GM06990 (cell line): ENCODE data around the gene VDAC2.

Source experiments
- DNase-seq: peaks from one replicate; pipeline ENCODE4 v3.0.0-alpha.2; 2011; ENCODE audit not compliant: insufficient read length; ENCODE audit errors: extremely low read depth
- H3K27me3 ChIP-seq: replicated peaks from 2 replicates; pipeline ENCODE4 v1.6.0; 2011; ENCODE audit warnings: low read length; ENCODE audit not compliant: control insufficient read depth, insufficient read depth
- H3K36me3 ChIP-seq: 2 replicates; pipeline ENCODE4 v1.5.1; 2011; ENCODE audit warnings: low read length; ENCODE audit not compliant: control insufficient read depth, insufficient read depth
- H3K4me3 ChIP-seq: replicated peaks from 2 replicates; pipeline ENCODE4 v1.5.1; 2011; ENCODE audit warnings: low read depth, mild to moderate bottlenecking, control low read depth, low read length
- CTCF ChIP-seq: IDR thresholded peaks from 2 replicates; pipeline ENCODE4 v1.5.1; 2011; ENCODE audit warnings: low read length, control low read depth, mild to moderate bottlenecking, inconsistent platforms; ENCODE audit not compliant: insufficient read depth, poor library complexity, severe bottlenecking

Gene VDAC2

GRCh38 chr10:75261813-75262705 is 51.5 kb downstream of the VDAC2 start:
- no peak for DNase-seq
- Histone ChIP-seq H3K27me3 (no peaks in the 10 kb centered on the region), H3K4me3 (no peak overlapping the region), H3K36me3 (no peaks in the 10 kb centered on the region)
- no peak for TF ChIP-seq CTCF

- no peak for TF ChIP-seq CTCF
- no peak for DNase-seq
- no peak overlapping the region for H3K4me3 ChIP-seq
- H3K27me3 ChIP-seq, result no peaks in the 10 kb centered on the region
- no peaks in the 10 kb centered on the region for H3K36me3 ChIP-seq
Observed at GRCh38 chr10:75263806-75264205, 53.2 kb downstream of the VDAC2 start.

- no peaks in the 10 kb centered on the region for H3K27me3 ChIP-seq
- no peaks in the 10 kb centered on the region for H3K36me3 ChIP-seq
- TF ChIP-seq CTCF, result no peak
- DNase-seq, result no peak
- no peak overlapping the region for H3K4me3 ChIP-seq
Observed at GRCh38 chr10:75265856-75266255, 55.3 kb downstream of the VDAC2 start.

- no peak for DNase-seq
Observed at GRCh38 chr10:75266945-75267344, 56.3 kb downstream of the VDAC2 start.

GRCh38 chr10:75269605-75270004 is 59.0 kb downstream of the VDAC2 start:
- DNase-seq, result no peak
- no peak for TF ChIP-seq CTCF
- no peaks in the 10 kb centered on the region for H3K36me3 ChIP-seq
- H3K4me3 ChIP-seq, result no peak overlapping the region
- no peaks in the 10 kb centered on the region for H3K27me3 ChIP-seq

More at GRCh38 chr10:75266945-75267344, 56.3 kb downstream of the VDAC2 start:
- Histone ChIP-seq H3K36me3 (no peaks in the 10 kb centered on the region), H3K27me3 (no peaks in the 10 kb centered on the region), H3K4me3 (no peak overlapping the region)
- no peak for TF ChIP-seq CTCF
